A549 (cell line): Measurements from ENCODE around the gene BEST3.

Source experiments
- CHD2 ChIP-seq: fragments of 150-350 bp; IDR thresholded peaks from 2 replicates; pipeline ENCODE4 v1.6.1; 2014; ENCODE audit warnings: low read length; ENCODE audit not compliant: partially characterized antibody
- CTCF ChIP-seq: fragments of >200 bp; sonication (Bioruptor Twin); formaldehyde crosslinking; IDR thresholded peaks from 3 replicates; pipeline ENCODE4 v1.5.1; 2016
- MAX ChIP-seq: IDR thresholded peaks from 2 replicates; pipeline ENCODE4 v1.6.1; 2012
- RAD21 ChIP-seq, 2 experiments: fragments of >200 bp in 1 of 2; sonication (Bioruptor Twin) in 1 of 2; formaldehyde crosslinking in 1 of 2; IDR thresholded peaks in 1 of 2; conservative IDR thresholded peaks in 1 of 2; 2 replicates in 1 of 2; 3 replicates in 1 of 2; pipeline ENCODE4 v1.6.1; 2012 to 2018; ENCODE audit warnings: inconsistent platforms in 1 of 2
- REST ChIP-seq: fragments of 200-600 bp; sonication (generic); IDR thresholded peaks from 2 replicates; pipeline ENCODE4 v1.6.1; 2016; ENCODE audit warnings: antibody characterized with exemption, mild to moderate bottlenecking, moderate library complexity

- TF ChIP-seq REST (no peak), CTCF (no peak), MAX (no peak), RAD21 (conservative IDR thresholded peaks at IDR 0.05 in 1 of 2, IDR thresholded peaks at IDR 0.05 in 1 of 2) (no peak), CHD2 (no peak)
Observed at GRCh38 chr12:69712826-69713225, 13.7 kb upstream of the BEST3 start.
